ENCODE measurements around the gene CAMSAP2. TPM values are rescaled to one million over a fixed set of nuclear protein-coding genes. Genes with fewer than 3 reads are reported as not detected.
A peak's percentile ranks its signal among the peaks of the same experiment; 100 is the strongest.

The CAMSAP2 gene
- total and polyA plus RNA-seq, 10 of the 15 experiments (the other 5 are each of a cell fraction or from before 2014, with no cell fraction given): 3.9 to 19.8 (median 8.0) TPM

DNA sequence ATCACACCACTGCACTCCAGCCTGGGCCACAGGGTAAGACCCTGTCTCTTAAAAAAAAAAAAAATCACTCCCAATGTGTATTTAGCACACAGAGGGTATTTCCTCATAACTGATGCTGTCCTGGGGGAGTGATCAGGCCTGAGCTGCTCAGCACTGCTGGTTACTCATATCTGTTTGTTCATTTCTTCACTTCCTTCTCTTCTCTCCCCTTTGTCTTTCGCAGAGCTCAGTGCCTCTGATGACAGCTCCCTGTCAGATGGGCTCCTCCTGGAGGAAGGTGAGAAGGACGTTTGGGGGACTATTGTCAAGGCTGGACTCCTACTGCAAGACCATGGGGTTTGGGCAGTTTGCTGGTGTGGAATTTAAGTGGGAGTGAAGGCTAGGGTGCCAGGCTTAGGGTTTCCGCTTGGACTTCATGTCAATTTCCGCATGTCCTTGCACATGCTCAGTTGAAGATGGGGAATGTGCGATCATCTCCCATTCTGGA lies 169.0 kb downstream of the CAMSAP2 start (continued):
- peak; percentile 13; the same call in 1 of the 2 replicates for TF ChIP-seq BCL11A (IDR thresholded peaks at IDR 0.05; ENCODE audit: low read depth, low read length)
- no peak for TF ChIP-seq STAT1 (conservative IDR thresholded peaks at IDR 0.05)
- TF ChIP-seq NBN (IDR thresholded peaks at IDR 0.05): peak; percentile 72; the same call in 1 of the 2 replicates
- TF ChIP-seq PAX5 (IDR thresholded peaks at IDR 0.05; ENCODE audit: borderline replicate concordance, low read depth, low read length): no peak
- no peak for TF ChIP-seq MYC (IDR thresholded peaks at IDR 0.05; ENCODE audit: insufficient read depth, insufficient read length, insufficient replicate concordance, low read length, severe bottlenecking)
- TF ChIP-seq PAX8 (IDR thresholded peaks at IDR 0.05): no peak
- TF ChIP-seq BHLHE40 (IDR thresholded peaks at IDR 0.05; ENCODE audit: borderline replicate concordance in 1 of 2, low read depth in 2 of 2, low read length in 1 of 2): peak; percentile 2 to 30; a peak in 1 of 4 replicates
- TF ChIP-seq EZH2 (IDR thresholded peaks at IDR 0.05; ENCODE audit: borderline replicate concordance, control insufficient read depth, low read depth, low read length): no peak
- TF ChIP-seq EED (IDR thresholded peaks at IDR 0.05; ENCODE audit: low read depth): peak; percentile 58
- no peak for TF ChIP-seq SUZ12 (IDR thresholded peaks at IDR 0.05; ENCODE audit: unreplicated experiment)
- TF ChIP-seq BMI1 (IDR thresholded peaks at IDR 0.05; ENCODE audit: borderline replicate concordance): no peak
- TF ChIP-seq HDAC6 (IDR thresholded peaks at IDR 0.05; ENCODE audit: unreplicated experiment): no peak
- TF ChIP-seq, protein P1, sequence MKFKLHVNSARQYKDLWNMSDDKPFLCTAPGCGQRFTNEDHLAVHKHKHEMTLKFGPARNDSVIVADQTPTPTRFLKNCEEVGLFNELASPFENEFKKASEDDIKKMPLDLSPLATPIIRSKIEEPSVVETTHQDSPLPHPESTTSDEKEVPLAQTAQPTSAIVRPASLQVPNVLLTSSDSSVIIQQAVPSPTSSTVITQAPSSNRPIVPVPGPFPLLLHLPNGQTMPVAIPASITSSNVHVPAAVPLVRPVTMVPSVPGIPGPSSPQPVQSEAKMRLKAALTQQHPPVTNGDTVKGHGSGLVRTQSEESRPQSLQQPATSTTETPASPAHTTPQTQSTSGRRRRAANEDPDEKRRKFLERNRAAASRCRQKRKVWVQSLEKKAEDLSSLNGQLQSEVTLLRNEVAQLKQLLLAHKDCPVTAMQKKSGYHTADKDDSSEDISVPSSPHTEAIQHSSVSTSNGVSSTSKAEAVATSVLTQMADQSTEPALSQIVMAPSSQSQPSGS (IDR thresholded peaks at IDR 0.05; ENCODE audit: low read length): no peak
- TF ChIP-seq ZZZ3 (IDR thresholded peaks at IDR 0.05; ENCODE audit: control insufficient read depth, insufficient read length, low read depth): no peak
- TF ChIP-seq HDGF (IDR thresholded peaks at IDR 0.05): peak; percentile 36; the same call in 1 of the 2 replicates
- no peak for TF ChIP-seq SRF (IDR thresholded peaks at IDR 0.05; ENCODE audit: low read depth in 2 of 2, low read length in 2 of 2)
- no peak for TF ChIP-seq TBL1XR1 (IDR thresholded peaks at IDR 0.05; ENCODE audit: low read depth, low read length)
- TF ChIP-seq ZNF207 (IDR thresholded peaks at IDR 0.05; ENCODE audit: borderline replicate concordance): no peak
- TF ChIP-seq SIN3A (IDR thresholded peaks at IDR 0.05; ENCODE audit: low read depth, low read length): no peak
- peak; percentile 58; the same call in 1 of the 2 replicates for TF ChIP-seq IRF4 (IDR thresholded peaks at IDR 0.05; ENCODE audit: low read depth, low read length)
- peak; percentile 63 for TF ChIP-seq MEF2B (IDR thresholded peaks at IDR 0.05; ENCODE audit: partially characterized antibody, poor library complexity, severe bottlenecking)
- TF ChIP-seq MXI1 (IDR thresholded peaks at IDR 0.05; ENCODE audit: low read depth, low read length): no peak
- TF ChIP-seq NFIC (IDR thresholded peaks at IDR 0.05; ENCODE audit: low read depth, low read length): no peak
- TF ChIP-seq, protein P2, sequence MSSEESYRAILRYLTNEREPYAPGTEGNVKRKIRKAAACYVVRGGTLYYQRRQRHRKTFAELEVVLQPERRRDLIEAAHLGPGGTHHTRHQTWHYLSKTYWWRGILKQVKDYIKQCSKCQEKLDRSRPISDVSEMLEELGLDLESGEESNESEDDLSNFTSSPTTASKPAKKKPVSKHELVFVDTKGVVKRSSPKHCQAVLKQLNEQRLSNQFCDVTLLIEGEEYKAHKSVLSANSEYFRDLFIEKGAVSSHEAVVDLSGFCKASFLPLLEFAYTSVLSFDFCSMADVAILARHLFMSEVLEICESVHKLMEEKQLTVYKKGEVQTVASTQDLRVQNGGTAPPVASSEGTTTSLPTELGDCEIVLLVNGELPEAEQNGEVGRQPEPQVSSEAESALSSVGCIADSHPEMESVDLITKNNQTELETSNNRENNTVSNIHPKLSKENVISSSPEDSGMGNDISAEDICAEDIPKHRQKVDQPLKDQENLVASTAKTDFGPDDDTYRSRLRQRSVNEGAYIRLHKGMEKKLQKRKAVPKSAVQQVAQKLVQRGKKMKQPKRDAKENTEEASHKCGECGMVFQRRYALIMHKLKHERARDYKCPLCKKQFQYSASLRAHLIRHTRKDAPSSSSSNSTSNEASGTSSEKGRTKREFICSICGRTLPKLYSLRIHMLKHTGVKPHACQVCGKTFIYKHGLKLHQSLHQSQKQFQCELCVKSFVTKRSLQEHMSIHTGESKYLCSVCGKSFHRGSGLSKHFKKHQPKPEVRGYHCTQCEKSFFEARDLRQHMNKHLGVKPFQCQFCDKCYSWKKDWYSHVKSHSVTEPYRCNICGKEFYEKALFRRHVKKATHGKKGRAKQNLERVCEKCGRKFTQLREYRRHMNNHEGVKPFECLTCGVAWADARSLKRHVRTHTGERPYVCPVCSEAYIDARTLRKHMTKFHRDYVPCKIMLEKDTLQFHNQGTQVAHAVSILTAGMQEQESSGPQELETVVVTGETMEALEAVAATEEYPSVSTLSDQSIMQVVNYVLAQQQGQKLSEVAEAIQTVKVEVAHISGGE (CRISPR knock-in tag; IDR thresholded peaks at IDR 0.05): no peak
- TF ChIP-seq RBBP5 (conservative IDR thresholded peaks at IDR 0.05): no peak

Data from GM12878 (cell line).